K562 (cell line): ENCODE measurements around the gene PPM1D. TPM values are rescaled to one million over a fixed set of nuclear protein-coding genes. Genes with fewer than 3 reads are reported as not detected.
"Not testable (repeated sequence)": the region's sequence is repeated elsewhere in the genome, so short reads cannot be mapped to it uniquely, and the experiment has no call there.

Experiments
- ATAC-seq: fragments of 200-7000 bp; cut with Tn5 transposase; 3 replicates; pipeline ENCODE4 v1.9.1; 2020; ENCODE audit warnings: moderate library complexity
- BruUV-seq: library from RNA; stranded (reverse); fragments of 400-500 nt; replicated peaks from 2 replicates; lab custom pipeline; 2021; lab: Mats Ljungman, UMichigan
- CTCF ChIA-PET: fragments of 300-600 bp; formaldehyde crosslinking; extraction: SDS; loops from one replicate; lab custom pipeline; 2021; ENCODE audit warnings: low intra/inter-chr PET ratio; lab: Yijun Ruan, JAX
- POLR2A ChIA-PET: fragments of 300-600, 350-650 bp; sonication (Branson Sonifier 250); formaldehyde crosslinking; extraction: SDS; loops from one replicate; lab custom pipeline; 2021; ENCODE audit warnings: antibody characterized with exemption, inconsistent platforms; lab: Yijun Ruan, JAX
- DNase-seq, 4 experiments: peaks; one replicate each; pipeline versions ENCODE4 v3.0.0 to v3.0.0-alpha.2; 2011 to 2018; ENCODE audit warnings: low spot score in 3 of 4, mixed read lengths in 3 of 4; ENCODE audit errors: extremely low read depth in 1 of 4
- FAIRE-seq: peaks from 2 replicates; lab custom pipeline; 2011; peaks lifted over from hg19 to GRCh38; lab: Jason Lieb, UNC
- H2AFZ ChIP-seq: 2 replicates; pipeline ENCODE4 v1.6.0; 2011; ENCODE audit warnings: low read depth, low read length, control low read depth, inconsistent platforms
- H3K27ac ChIP-seq: fragments of 200-600 bp; 3 replicates; pipeline ENCODE4 v1.8.0; 2011; ENCODE audit warnings: low read depth, mild to moderate bottlenecking, control low read depth, inconsistent platforms, low read length, moderate library complexity, mixed read lengths; ENCODE audit errors: extremely low read depth
- H3K27me3 ChIP-seq, 2 experiments: fragments of 300-600 bp in 1 of 2; 2 replicates in 1 of 2; 3 replicates in 1 of 2; pipeline versions ENCODE4 v1.6.0 to v1.8.0; 2011; ENCODE audit warnings: inconsistent platforms in 2 of 2, low read length in 2 of 2, mild to moderate bottlenecking in 1 of 2, mixed read lengths in 1 of 2, moderate library complexity in 1 of 2; ENCODE audit not compliant: control insufficient read depth in 2 of 2, insufficient read depth in 2 of 2
- H3K36me3 ChIP-seq: fragments of 300-600 bp; 3 replicates; pipeline ENCODE4 v1.8.0; 2011; ENCODE audit warnings: mild to moderate bottlenecking, low read length, inconsistent platforms; ENCODE audit not compliant: control insufficient read depth, insufficient read depth
- H3K4me1 ChIP-seq, 2 experiments: fragments of 200-600 bp in 1 of 2; replicated peaks in 1 of 2; 2 replicates in 1 of 2; 3 replicates in 1 of 2; pipeline versions ENCODE4 v1.5.1 to v1.8.0; 2011; ENCODE audit warnings: inconsistent platforms in 2 of 2, low read length in 2 of 2, mild to moderate bottlenecking in 1 of 2, mixed read lengths in 1 of 2, moderate library complexity in 1 of 2; ENCODE audit not compliant: control insufficient read depth in 2 of 2, insufficient read depth in 2 of 2
- H3K4me2 ChIP-seq: 2 replicates; pipeline ENCODE4 v1.6.1; 2011; ENCODE audit warnings: low read length, control low read depth, inconsistent platforms, mixed read lengths; ENCODE audit not compliant: insufficient read depth
- H3K4me3 ChIP-seq: fragments of 200-600 bp; sonication (generic), shearing (Covaris generic); 2 replicates; pipeline ENCODE4 v1.5.1; 2016; ENCODE audit warnings: control low read depth, inconsistent platforms
- H3K79me2 ChIP-seq: fragments of 200-600 bp; 3 replicates; pipeline ENCODE4 v1.8.0; 2011; ENCODE audit warnings: low read length, inconsistent platforms; ENCODE audit not compliant: control insufficient read depth, insufficient read depth
- H3K9ac ChIP-seq, 2 experiments: 2 replicates each; pipeline versions ENCODE4 v1.6.0 to v1.6.1; 2011; ENCODE audit warnings: low read depth in 2 of 2, low read length in 2 of 2, control low read depth in 1 of 2, inconsistent platforms in 1 of 2, mild to moderate bottlenecking in 1 of 2, mixed read lengths in 1 of 2; ENCODE audit not compliant: insufficient read depth in 1 of 2
- H3K9me1 ChIP-seq: one replicate; pipeline ENCODE4 v1.6.0; 2011; ENCODE audit warnings: inconsistent platforms, mild to moderate bottlenecking, low read length, moderate library complexity; ENCODE audit not compliant: control insufficient read depth, insufficient read depth
- H3K9me3 ChIP-seq: replicated peaks from 2 replicates; pipeline ENCODE4 v1.5.1; 2011; ENCODE audit warnings: low read depth, low read length, inconsistent platforms; ENCODE audit not compliant: control insufficient read depth, insufficient read depth
- H4K20me1 ChIP-seq: replicated peaks from 2 replicates; pipeline ENCODE4 v1.6.1; 2011; ENCODE audit warnings: low read length, inconsistent platforms, mixed read lengths; ENCODE audit not compliant: control insufficient read depth, insufficient read depth
- ASH1L ChIP-seq: fragments of 450-650 bp; IDR thresholded peaks from 2 replicates; pipeline ENCODE4 v1.6.1; 2018; ENCODE audit warnings: borderline replicate concordance, mild to moderate bottlenecking, low read depth; ENCODE audit not compliant: partially characterized antibody
- C11orf30 ChIP-seq: fragments of 450-650 bp; IDR thresholded peaks from 2 replicates; pipeline ENCODE4 v1.6.1; 2016; ENCODE audit warnings: low read depth, mild to moderate bottlenecking
- CC2D1A ChIP-seq: fragments of 450-650 bp; IDR thresholded peaks from 2 replicates; pipeline ENCODE4 v1.6.1; 2017; ENCODE audit warnings: mild to moderate bottlenecking
- CHAMP1 ChIP-seq: fragments of 450-650 bp; IDR thresholded peaks from 2 replicates; pipeline ENCODE4 v1.6.1; 2016; ENCODE audit warnings: mild to moderate bottlenecking
- MAFG ChIP-seq: fragments of 450-650 bp; conservative IDR thresholded peaks from 2 replicates; pipeline ENCODE4 v1.6.1; 2016; ENCODE audit warnings: missing genetic modification characterization, missing compliant biosample characterization
- MBD2 ChIP-seq: sonication (generic); IDR thresholded peaks from 2 replicates; pipeline ENCODE4 v1.6.1; 2016; ENCODE audit warnings: low read depth, borderline replicate concordance
- NFYB ChIP-seq: IDR thresholded peaks from 2 replicates; pipeline ENCODE4 v1.6.1; 2011; ENCODE audit warnings: mild to moderate bottlenecking, moderate library complexity; ENCODE audit not compliant: insufficient read length; ENCODE audit errors: extremely low read depth
- RBM25 ChIP-seq: fragments of 200-400 bp; formaldehyde crosslinking; IDR thresholded peaks from 2 replicates; pipeline ENCODE4 v1.6.1; 2018; ENCODE audit warnings: low read length, low read depth, moderate library complexity; ENCODE audit not compliant: severe bottlenecking
- ZNF316 ChIP-seq: fragments of 450-650 bp; IDR thresholded peaks from 2 replicates; pipeline ENCODE4 v1.6.1; 2016
- WGBS: fragments of 100-300 bp; shearing (Covaris generic); methylation state at CpG from one replicate; pipeline ENCODE4 v1.1.6; 2016; ENCODE audit warnings: low coverage, mixed read lengths; ENCODE audit not compliant: insufficient coverage; ENCODE audit errors: missing lambda C conversion rate; 5-methylcytosine and 5-hydroxymethylcytosine counted together
- in situ Hi-C: fragments of 300-500 bp; cut with MboI; formaldehyde crosslinking; loops from 4 replicates; pipeline ENCODE4 v1.15.0; 2018; ENCODE audit warnings: inconsistent platforms, mixed read lengths
- intact Hi-C: fragments of 100-400 bp; cut with micrococcal nuclease; formaldehyde crosslinking; loops from 2 replicates; pipeline ENCODE4 v1.14.2; 2022
- polyA plus RNA-seq, 8 experiments: library from polyadenylated mRNA; depleted of rRNA in 4 of 8; stranded (reverse) in 5 of 8; unstranded in 3 of 8; fragments of >200 nt; fragmentation: Nextera tagmentation in 2 of 8; fragmentation: Illumina TruSeq in 1 of 8; extraction: Ambion mirVana in 2 of 8; extraction: Trizol in 1 of 8; gene quantifications; 2 replicates each; pipeline versions ENCODE4 v1.2.1 to v1.2.3, GENCODE V29; 2011 to 2014; ENCODE audit warnings: inconsistent platforms in 1 of 8, missing spikeins in 1 of 8
- total RNA-seq, 7 experiments: library from RNA; depleted of rRNA in 6 of 7; stranded (reverse); fragments of >200 nt in 6 of 7; fragmentation: Illumina TruSeq in 2 of 7; extraction: Trizol in 2 of 7; gene quantifications; 2 replicates each; pipeline versions ENCODE4 v1.2.1 to v1.2.3, GENCODE V29; 2011 to 2021; ENCODE audit warnings: low replicate concordance in 1 of 7

Gene PPM1D
- total and polyA plus RNA-seq, 9 of the 15 experiments (the other 6 are each of a cell fraction or from before 2014, with no cell fraction given) = 2.1 to 19.0 (median 7.8) TPM

GRCh38 chr17:60674637-60675036, 74.6 kb downstream of the PPM1D start:
- CTCF ChIA-PET, H3K9me3 ChIP-seq, H3K9me1 ChIP-seq, BruUV-seq, H3K4me2 ChIP-seq, H3K9ac ChIP-seq, H3K4me3 ChIP-seq, FAIRE-seq, DNase-seq, POLR2A ChIA-PET, ATAC-seq, intact Hi-C loops, H3K4me1 ChIP-seq, H4K20me1 ChIP-seq, H3K27me3 ChIP-seq, H3K79me2 ChIP-seq, H3K36me3 ChIP-seq, H3K27ac ChIP-seq, H2AFZ ChIP-seq, in situ Hi-C loops: not testable (repeated sequence)
- TF ChIP-seq MAFG (tag) (peak; percentile 18; the same call in 1 of the 2 replicates), NFYB (peak; percentile 39), CC2D1A (peak; percentile 30; the same call in 1 of the 2 replicates), MBD2 (peak; percentile 26; the same call in 1 of the 2 replicates), ZNF316 (peak; percentile 73), CHAMP1 (0 out of 2 replicates have a peak, but pooled peaks have one; percentile 25), C11orf30 (peak; percentile 49; the same call in 1 of the 2 replicates), ASH1L (peak; percentile 72), RBM25 (peak; percentile 36)
- WGBS = 36% methylated on average over 7 of the region's 7 CpGs
